ENCODE results near the gene TPRX1.

DNA sequence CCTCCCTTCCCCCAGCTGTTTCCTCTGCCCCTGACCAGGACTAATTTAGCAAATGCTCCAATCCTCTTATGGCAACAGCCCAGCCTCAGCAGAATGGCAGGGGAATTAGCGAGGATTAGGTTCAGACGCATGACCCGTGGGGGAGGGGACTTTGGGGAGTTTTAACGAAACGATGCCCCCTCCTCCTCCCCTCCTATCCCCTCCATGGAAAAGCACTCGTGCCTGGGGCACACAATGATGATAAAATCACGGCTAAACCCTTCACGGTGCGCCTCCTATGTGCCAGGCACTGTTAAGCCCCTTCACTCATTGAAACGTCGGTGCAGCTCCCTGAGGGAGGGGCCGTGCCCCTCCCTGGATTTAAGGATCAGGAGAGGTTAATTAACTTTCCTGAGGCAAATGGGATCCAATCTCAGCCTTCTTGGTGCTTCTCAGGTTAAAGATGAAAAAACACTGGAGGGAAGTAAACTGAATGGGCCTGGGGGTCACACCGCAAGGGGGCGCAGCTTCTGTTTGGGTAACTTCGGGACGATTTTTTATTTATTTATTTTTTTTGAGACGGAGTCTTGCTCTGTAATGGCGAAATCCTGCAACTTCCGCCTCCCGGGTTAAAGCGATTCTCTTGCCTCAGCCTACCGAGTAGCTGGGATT lies 44.6 kb upstream of the TPRX1 start:
- TF ChIP-seq POLR2A (IDR thresholded peaks at IDR 0.05), result no peak
- TF ChIP-seq, protein P1, sequence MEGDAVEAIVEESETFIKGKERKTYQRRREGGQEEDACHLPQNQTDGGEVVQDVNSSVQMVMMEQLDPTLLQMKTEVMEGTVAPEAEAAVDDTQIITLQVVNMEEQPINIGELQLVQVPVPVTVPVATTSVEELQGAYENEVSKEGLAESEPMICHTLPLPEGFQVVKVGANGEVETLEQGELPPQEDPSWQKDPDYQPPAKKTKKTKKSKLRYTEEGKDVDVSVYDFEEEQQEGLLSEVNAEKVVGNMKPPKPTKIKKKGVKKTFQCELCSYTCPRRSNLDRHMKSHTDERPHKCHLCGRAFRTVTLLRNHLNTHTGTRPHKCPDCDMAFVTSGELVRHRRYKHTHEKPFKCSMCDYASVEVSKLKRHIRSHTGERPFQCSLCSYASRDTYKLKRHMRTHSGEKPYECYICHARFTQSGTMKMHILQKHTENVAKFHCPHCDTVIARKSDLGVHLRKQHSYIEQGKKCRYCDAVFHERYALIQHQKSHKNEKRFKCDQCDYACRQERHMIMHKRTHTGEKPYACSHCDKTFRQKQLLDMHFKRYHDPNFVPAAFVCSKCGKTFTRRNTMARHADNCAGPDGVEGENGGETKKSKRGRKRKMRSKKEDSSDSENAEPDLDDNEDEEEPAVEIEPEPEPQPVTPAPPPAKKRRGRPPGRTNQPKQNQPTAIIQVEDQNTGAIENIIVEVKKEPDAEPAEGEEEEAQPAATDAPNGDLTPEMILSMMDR (IDR thresholded peaks at IDR 0.05), result peak in 1 of 7 experiments; percentile 9
- TF ChIP-seq POLR2AphosphoS5 (IDR thresholded peaks at IDR 0.05), result no peak
- TF ChIP-seq EP300 (IDR thresholded peaks at IDR 0.05), result no peak

All from stomach (tissue), 4 donors.